Keratinocyte (primary cell): ENCODE results near the gene CCM2.

ENCODE experiments used
- CTCF ChIP-seq, 3 experiments: IDR thresholded peaks in 1 of 3; conservative IDR thresholded peaks in 1 of 3; optimal IDR thresholded peaks in 1 of 3; 2 replicates in 2 of 3; 3 replicates in 1 of 3; pipeline versions ENCODE3 to v1.5.1; 2011; ENCODE audit warnings: low read length in 3 of 3, mild to moderate bottlenecking in 3 of 3, moderate library complexity in 2 of 3, control low read depth in 1 of 3, inconsistent platforms in 1 of 3; ENCODE audit not compliant: insufficient read depth in 2 of 3; ENCODE audit errors: extremely low read depth in 1 of 3
- EZH2 ChIP-seq: IDR thresholded peaks from one replicate; pipeline ENCODE4 v1.6.1; 2012; ENCODE audit warnings: inconsistent platforms, mild to moderate bottlenecking, low read length, moderate library complexity

DNA sequence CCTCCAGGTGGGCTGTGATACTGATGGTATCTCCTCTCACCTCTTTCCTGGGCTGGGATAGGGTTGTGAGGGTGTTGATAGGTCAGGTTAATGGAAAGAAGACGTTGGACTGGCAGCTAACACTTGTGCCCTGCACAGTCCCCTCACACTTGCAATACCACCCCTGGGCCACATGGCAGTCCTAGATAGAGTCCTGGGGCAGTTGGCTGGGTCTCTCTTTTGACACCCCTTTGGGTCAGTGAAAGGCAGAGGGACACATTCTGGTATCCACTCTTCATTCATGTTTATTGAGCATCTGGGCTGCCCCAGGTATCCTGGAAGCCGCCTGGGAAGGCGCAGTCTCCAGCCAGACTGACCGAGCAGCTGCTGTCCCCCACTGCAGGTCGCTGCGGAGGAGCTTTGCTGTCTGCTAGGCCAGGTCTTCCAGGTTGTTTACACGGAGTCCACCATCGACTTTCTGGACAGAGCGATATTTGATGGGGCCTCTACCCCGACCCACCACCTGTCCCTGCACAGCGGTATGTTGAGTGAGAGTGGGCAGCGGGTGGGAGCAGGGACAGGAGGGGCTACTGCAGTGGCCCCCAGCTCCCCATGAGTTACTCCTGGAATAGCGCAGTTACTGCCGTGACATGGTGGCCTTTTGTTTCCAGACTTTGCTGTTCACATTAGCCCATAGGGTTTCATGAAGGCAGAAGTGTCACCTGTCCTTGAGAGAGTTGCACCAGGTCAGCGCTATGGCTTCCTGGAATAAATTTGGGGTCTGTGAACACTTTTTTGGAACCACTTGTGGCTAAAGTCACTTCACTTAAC is 69.6 kb downstream of the CCM2 start:
- TF ChIP-seq CTCF (optimal IDR thresholded peaks at IDR 0.05 in 1 of 3, IDR thresholded peaks at IDR 0.05 in 1 of 3, conservative IDR thresholded peaks at IDR 0.05 in 1 of 3; ENCODE audit: extremely low read depth in 1 of 3, insufficient read depth in 2 of 3, low read length in 3 of 3), result peak in 2 of 3 experiments; percentile 3 to 7
- no peak for TF ChIP-seq EZH2
